ENCODE results near the gene TIGD7.

DNA sequence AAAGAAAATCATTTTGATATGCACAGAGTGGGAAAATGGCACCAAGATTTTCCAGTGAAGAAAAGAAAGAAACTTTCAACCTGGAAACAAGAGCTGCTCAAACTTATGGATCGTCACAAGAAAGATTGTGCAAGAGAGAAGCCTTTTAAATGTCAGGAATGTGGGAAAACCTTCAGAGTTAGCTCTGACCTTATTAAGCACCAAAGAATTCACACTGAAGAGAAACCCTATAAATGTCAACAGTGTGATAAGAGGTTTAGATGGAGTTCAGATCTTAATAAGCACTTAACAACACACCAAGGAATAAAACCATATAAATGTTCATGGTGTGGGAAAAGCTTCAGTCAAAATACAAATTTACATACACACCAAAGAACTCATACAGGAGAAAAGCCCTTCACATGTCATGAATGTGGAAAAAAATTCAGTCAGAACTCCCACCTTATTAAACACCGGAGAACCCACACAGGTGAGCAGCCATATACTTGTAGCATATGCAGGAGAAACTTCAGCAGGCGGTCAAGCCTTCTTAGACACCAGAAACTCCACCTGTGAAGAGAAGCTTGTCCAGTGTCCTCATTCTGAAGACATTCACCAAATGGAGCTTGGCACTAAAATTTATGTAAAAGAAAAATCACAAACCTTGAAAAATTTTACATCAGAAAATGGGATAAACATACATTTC lies 12.2 kb upstream of the TIGD7 start:
- TF ChIP-seq POLR2AphosphoS5 (IDR thresholded peaks at IDR 0.05; ENCODE audit: low read depth) (no peak), CTCF (IDR thresholded peaks at IDR 0.05; ENCODE audit: insufficient read depth, low read length) (no peak)
